BLaER1 treated with 17β-estradiol and CSF1 and Interleukin-3, amounts not matched to agents 10 nM and 100 nM (cell line): Measurements from ENCODE around the gene DDX42.
"Not testable (repeated sequence)": the region's sequence is repeated elsewhere in the genome, so short reads cannot be mapped to it uniquely, and the experiment has no call there.

Experiments used
- H3K27ac ChIP-seq, 11 experiments: shearing (Covaris generic); formaldehyde crosslinking; 2 replicates each; pipeline ENCODE4 v1.8.1; 2022
- H3K27me3 ChIP-seq, 11 experiments: shearing (Covaris generic); formaldehyde crosslinking; 2 replicates each; pipeline ENCODE4 v1.8.1; 2022
- H3K36me3 ChIP-seq, 11 experiments: shearing (Covaris generic); formaldehyde crosslinking; 2 replicates each; pipeline ENCODE4 v1.8.1; 2022
- H3K4me1 ChIP-seq, 10 experiments: shearing (Covaris generic); formaldehyde crosslinking; 2 replicates each; pipeline ENCODE4 v1.8.1; 2022
- H3K4me2 ChIP-seq, 11 experiments: shearing (Covaris generic); formaldehyde crosslinking; 2 replicates each; pipeline ENCODE4 v1.8.1; 2022
- H3K4me3 ChIP-seq, 10 experiments: shearing (Covaris generic); formaldehyde crosslinking; 2 replicates each; pipeline ENCODE4 v1.8.1; 2022
- H3K9ac ChIP-seq, 11 experiments: shearing (Covaris generic); formaldehyde crosslinking; 2 replicates each; pipeline ENCODE4 v1.8.1; 2022
- H3K9me3 ChIP-seq, 11 experiments: shearing (Covaris generic); formaldehyde crosslinking; replicated peaks in 1 of 11; 2 replicates each; pipeline ENCODE4 v1.8.1; 2022
- H4K20me1 ChIP-seq, 11 experiments: shearing (Covaris generic); formaldehyde crosslinking; 2 replicates each; pipeline ENCODE4 v1.8.1; 2022
- Cebpa-rat ChIP-seq, 11 experiments: shearing (Covaris generic); IDR thresholded peaks; 2 replicates each; pipeline ENCODE4 v1.8.1; 2022

DDX42 gene

DNA sequence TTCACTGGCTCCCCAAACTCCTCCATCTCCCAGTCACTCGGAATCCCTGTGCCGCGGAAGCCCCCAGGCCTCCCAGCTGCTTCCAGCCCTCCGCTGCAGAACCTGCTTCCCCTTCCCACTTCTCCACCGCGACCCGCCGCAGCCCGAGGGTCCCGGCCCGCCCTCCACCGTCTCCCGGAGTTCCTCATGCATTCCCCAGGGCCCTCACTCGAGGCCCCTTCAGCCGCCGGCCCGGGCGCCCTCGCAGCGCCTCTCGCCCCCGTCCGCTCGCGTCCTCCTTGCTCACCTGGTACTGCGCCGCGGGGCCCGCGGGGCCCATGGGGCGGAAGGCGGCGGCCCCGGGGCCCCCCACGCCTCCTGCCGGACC is 68.2 kb downstream of the DDX42 start:
- H3K27ac ChIP-seq, result peak overlapping the region; percentile 90 to 98 (median 96)
- H3K9me3 ChIP-seq, result no peaks in the 10 kb centered on the region
- peak overlapping the region; percentile 97 to 100 (median 99) for H3K4me2 ChIP-seq
- TF ChIP-seq Cebpa-rat (IDR thresholded peaks at IDR 0.05), result no peak
- H3K9ac ChIP-seq, result peak overlapping the region; percentile 93 to 99 (median 96)
- H3K27me3 ChIP-seq, result no peaks in the 10 kb centered on the region
- H3K36me3 ChIP-seq, result peaks cover 5 to 18% (median 13%) of the 10 kb centered on the region in 11 experiments
- peaks cover 53 to 67% (median 64%) of the 10 kb centered on the region in 10 experiments for H3K4me1 ChIP-seq
- H3K4me3 ChIP-seq, result peak overlapping the region; percentile 78 to 100 (median 95)
- peaks cover 39 to 53% (median 48%) of the 10 kb centered on the region in 11 experiments for H4K20me1 ChIP-seq

DNA sequence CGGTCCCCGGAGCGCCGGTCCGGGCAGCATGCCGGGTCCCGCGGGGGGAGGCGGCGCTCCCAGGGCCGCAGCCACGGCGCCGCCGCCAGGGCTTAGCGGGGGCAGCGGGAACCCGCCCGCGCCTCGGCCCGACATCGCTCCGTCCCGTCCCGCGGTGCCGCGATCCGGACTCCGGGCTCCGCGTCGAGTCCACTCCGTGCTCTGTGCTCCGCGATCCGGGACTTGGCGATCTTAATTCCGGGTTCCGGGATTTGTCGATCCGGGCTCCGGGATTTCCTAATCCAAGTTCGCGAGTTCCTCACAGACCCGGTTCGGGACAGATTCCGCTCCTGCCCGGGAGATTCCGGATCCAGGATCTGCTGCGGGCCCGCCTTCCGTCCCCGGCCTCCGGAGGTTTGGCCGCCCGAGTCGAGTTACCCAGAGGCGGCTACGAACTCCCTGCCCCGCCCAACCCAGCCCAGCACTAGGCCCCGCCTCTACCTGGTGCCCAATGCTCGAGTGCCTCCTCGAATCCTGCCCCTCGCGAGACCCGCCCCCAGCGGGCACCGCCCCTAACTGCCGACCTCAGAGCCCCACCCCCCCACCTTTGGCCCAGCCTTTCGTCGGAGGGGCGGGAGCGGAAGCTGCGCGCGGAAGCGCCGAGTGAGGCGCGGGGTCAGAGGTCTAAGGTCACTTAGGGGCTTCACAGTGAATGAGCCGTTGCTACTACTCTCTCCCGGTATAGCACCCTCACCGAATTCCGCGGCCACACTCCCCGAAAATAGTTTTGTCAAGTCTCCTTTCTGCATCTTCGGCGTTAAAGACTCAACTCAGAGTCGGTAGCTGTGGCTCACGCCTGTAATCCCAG is 68.8 kb downstream of the DDX42 start, which contains the start of gene SMARCD2:
SMARCD2 (minus strand) TSS at position 146 of the 847 bp plus-strand sequence; CDS start at position 135, 11 bp downstream.
- Histone ChIP-seq H3K9ac (peak within 1 kb of the TSS; percentile 93 to 99 (median 96)), H3K27me3 (no peaks in the 10 kb centered on the region), H3K27ac (peak within 1 kb of the TSS; percentile 90 to 98 (median 96)), H3K4me2 (peak within 1 kb of the TSS; percentile 97 to 100 (median 99)), H3K4me1 (peaks cover 48 to 60% (median 58%) of the 10 kb centered on the region in 10 experiments), H3K9me3 (peaks cover 0 to 3% (median 0%) of the 10 kb centered on the region in 11 experiments; a peak in 5 of 22 replicates), H3K4me3 (peak within 1 kb of the TSS; percentile 78 to 100 (median 95)), H4K20me1 (peaks cover 33 to 47% (median 42%) of the 10 kb centered on the region in 11 experiments), H3K36me3 (peaks cover 0 to 12% (median 7%) of the 10 kb centered on the region in 11 experiments; a peak in 17 of 22 replicates)
- TF ChIP-seq Cebpa-rat (IDR thresholded peaks at IDR 0.05), result no peak

DNA sequence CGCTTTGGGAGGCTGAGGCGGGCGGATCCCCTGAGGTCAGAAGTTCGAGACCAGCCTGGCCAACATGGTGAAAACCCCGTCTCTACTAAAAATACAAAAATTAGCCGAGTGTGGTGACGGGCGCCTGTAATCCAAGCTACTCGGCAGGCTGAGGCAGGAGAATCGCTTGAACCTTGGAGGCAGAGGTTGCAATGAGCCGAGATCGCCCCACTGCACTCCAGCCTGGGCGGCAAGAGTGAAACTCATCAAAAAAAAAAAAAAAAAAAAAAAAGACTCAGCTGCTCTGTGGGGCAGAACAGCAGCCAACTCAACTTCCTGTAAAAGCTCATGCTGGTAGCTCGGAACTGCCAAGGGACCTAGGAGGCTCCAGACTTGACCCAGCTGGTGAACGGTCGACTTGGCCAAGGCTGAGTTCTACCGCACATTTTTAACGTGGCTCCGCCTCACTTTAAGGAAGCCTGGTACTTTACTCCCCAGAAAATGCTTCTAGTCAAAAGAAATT is 69.5 kb downstream of the DDX42 start:
- not testable (repeated sequence) for H3K9me3 ChIP-seq, H3K27me3 ChIP-seq, H3K36me3 ChIP-seq
- Histone ChIP-seq H4K20me1 (peaks cover 26 to 40% (median 36%) of the 10 kb centered on the region in 11 experiments), H3K27ac (peak overlapping the region; percentile 90 to 98 (median 96)), H3K4me1 (peaks cover 41 to 54% (median 51%) of the 10 kb centered on the region in 10 experiments), H3K4me2 (peak overlapping the region; percentile 85 to 95 (median 89)), H3K9ac (peak overlapping the region; percentile 82 to 99 (median 95)), H3K4me3 (peak overlapping the region; percentile 78 to 100 (median 95))

DNA sequence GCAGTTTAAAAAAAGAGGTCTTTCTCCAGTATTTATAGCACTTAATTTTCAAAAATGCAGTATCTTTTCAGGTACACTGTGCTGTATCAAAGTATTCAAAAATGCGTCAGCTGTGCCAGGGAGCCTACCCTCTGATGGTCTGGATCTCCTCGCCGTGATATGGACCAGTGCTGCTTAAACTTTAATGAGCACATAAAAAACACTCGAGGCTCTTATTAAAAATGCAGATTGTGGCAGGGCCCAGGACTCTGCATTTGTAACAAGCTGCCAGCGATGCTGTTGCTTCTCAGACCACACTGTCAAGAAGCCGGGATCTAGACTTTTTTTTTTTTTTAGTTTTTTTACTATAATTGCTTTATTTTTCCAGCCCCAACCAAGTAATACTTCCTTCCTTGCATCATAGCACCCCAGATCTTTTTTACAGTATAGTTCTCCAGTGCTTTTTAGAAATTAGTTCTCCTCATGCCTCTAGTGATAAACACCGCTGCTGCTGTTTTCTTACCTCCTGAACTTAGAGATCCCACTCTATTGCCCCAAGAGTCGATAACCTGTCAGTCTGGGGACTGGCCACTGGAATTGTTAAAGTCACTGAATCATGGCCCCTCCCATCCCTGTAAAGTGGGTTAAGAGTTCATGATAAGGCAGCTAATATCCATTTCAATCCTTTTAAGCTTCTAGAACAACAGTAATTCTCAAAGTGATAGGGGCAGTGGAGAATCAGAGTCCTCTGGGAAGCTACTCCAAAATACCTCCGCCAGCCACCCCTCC is 70.1 kb downstream of the DDX42 start:
- Histone ChIP-seq H3K9ac (peak overlapping the region; percentile 82 to 99 (median 95); a peak in 21 of 22 replicates), H3K27ac (peak overlapping the region; percentile 90 to 98 (median 96); a peak in 21 of 22 replicates), H3K9me3 (peaks cover 6 to 15% (median 12%) of the 10 kb centered on the region in 11 experiments; a peak in 18 of 22 replicates), H3K36me3 (peaks cover 0 to 5% (median 0%) of the 10 kb centered on the region in 11 experiments; a peak in 2 of 22 replicates), H3K4me1 (peaks cover 34 to 47% (median 44%) of the 10 kb centered on the region in 10 experiments), H3K4me2 (peak overlapping the region; percentile 85 to 95 (median 89)), H3K4me3 (peak overlapping the region; percentile 78 to 100 (median 95); a peak in 19 of 20 replicates), H4K20me1 (peaks cover 20 to 34% (median 29%) of the 10 kb centered on the region in 11 experiments; a peak in 21 of 22 replicates), H3K27me3 (no peaks in the 10 kb centered on the region)
- TF ChIP-seq Cebpa-rat (IDR thresholded peaks at IDR 0.05), result no peak

DNA sequence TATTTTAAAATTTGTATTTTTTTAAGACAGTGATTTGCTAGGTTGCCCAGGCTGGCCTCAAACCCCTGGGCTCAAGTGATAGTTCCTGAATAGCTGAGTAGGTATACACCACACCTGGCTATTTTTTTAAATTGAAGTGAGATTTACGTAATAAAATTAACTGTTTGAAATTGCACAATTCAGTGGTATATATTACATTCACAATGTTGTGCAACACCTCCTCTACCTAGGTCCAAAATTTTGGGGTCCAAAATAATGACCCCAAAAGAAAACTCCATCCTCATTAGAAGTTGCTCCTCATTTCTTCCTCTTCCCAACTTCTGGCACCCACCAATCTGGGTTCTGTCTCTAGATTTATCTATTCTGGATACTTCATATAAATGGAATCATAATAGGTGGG is 71.5 kb downstream of the DDX42 start:
- peaks cover 0 to 4% (median 0%) of the 10 kb centered on the region in 11 experiments; a peak in 2 of 22 replicates for H3K36me3 ChIP-seq
- TF ChIP-seq Cebpa-rat (IDR thresholded peaks at IDR 0.05), result peak in 5 of 11 experiments; percentile 20 to 70 (median 47); a peak in 4 of 22 replicates
- peak overlapping the region in 4 of 11 experiments; percentile 93 to 98 (median 96); a peak in 3 of 22 replicates for H3K27ac ChIP-seq
- H4K20me1 ChIP-seq, result peaks cover 13 to 19% (median 16%) of the 10 kb centered on the region in 11 experiments; a peak in 18 of 22 replicates
- no peak overlapping the region for H3K9ac ChIP-seq
- H3K9me3 ChIP-seq, result peaks cover 6 to 21% (median 18%) of the 10 kb centered on the region in 11 experiments; a peak in 18 of 22 replicates
- peak overlapping the region in 4 of 11 experiments; percentile 87 to 95 (median 92); a peak in 7 of 22 replicates for H3K4me2 ChIP-seq
- H3K4me3 ChIP-seq, result no peak overlapping the region
- H3K4me1 ChIP-seq, result peaks cover 20 to 33% (median 30%) of the 10 kb centered on the region in 10 experiments
- no peaks in the 10 kb centered on the region for H3K27me3 ChIP-seq

DNA sequence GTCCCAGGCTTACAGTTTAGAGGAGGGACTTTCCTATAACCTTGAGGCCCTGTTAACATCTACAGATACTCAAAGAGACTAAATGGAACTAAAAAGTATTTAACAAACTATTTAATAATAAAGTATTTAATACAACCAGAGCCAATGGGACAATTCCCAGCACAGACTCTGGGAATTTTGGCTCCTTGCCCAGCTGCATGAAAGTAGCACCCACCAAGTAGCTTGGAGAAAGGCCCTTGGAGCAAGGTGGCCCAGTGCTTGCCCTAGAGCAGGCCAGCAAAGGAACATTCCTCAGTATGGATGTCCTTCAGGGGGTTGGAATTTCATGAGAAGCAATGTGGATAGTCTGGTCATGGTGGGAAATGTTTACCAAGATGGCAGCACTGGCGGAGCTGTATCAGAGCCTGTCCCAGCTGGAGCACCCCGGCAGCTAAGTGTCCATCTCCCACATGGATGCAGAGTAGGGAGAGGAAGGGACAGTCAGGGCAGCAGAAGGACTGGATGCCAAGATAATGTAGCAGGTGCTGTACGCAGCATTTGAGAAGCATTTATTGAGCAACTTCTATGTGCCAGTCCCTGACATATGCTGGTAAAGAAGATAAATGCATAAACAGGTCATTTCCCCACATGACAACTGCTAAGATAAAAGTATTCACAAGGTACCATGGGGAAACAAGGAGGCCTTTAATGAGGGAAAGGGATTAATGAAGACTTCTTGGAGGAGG is 73.7 kb downstream of the DDX42 start:
- H3K4me1 ChIP-seq, result peaks cover 11 to 25% (median 21%) of the 10 kb centered on the region in 10 experiments
- H3K4me2 ChIP-seq, result no peak overlapping the region
- H3K4me3 ChIP-seq, result no peak overlapping the region
- H4K20me1 ChIP-seq, result no peaks in the 10 kb centered on the region
- peaks cover 6 to 21% (median 18%) of the 10 kb centered on the region in 11 experiments; a peak in 18 of 22 replicates for H3K9me3 ChIP-seq
- H3K27ac ChIP-seq, result no peak overlapping the region
- H3K9ac ChIP-seq, result no peak overlapping the region
- no peak for TF ChIP-seq Cebpa-rat (IDR thresholded peaks at IDR 0.05)
- H3K36me3 ChIP-seq, result no peaks in the 10 kb centered on the region
- H3K27me3 ChIP-seq, result no peaks in the 10 kb centered on the region

DNA sequence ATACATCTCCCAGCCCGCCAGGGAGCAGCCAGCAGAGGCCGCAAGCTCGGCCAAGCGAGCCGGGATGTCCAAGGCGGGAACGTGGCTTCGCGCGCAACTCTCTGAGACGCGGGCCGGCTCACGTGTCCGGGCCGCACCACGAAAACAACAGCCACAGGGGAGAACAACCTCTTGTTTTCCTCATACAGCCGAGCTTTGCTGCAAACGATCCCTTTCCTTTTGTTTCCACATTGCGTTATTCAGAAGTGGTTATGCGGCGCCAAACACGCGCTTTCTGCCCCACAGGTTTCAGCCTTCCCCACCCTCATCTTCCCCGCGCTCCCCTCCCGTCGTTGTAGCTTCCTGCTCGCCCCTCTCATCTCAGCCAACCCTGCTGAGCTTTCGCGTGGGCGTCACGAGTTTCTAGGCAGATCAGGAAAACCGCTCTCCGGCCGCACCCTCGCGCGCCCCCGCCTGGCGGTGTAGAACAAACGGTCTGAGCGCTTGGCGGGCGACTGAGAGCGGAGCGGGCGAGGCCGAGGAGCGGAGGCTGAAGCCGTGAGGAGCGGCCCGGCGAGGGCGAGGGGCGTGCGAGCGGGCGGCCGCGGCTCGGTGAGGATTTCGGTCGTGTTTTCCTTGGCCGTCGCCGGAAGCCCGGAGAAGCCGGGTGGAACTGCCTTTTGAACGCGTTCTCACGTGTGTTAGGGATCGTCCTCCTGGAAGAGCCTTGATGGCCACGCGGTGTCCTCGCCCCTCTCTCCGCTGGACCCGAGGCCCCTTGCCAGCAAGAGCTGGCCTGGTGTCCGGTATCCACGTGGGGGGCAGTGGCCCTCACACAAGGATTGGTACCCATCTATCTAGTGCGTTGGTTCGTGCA is 75.1 kb downstream of the DDX42 start:
- Histone ChIP-seq H3K27me3 (no peaks in the 10 kb centered on the region), H4K20me1 (no peaks in the 10 kb centered on the region), H3K9ac (peak overlapping the region; percentile 60 to 81 (median 77); a peak in 21 of 22 replicates), H3K4me3 (peak overlapping the region in 4 of 10 experiments; percentile 4 to 39 (median 19); a peak in 4 of 20 replicates), H3K4me2 (peak overlapping the region in 10 of 11 experiments; percentile 3 to 47 (median 22); a peak in 12 of 22 replicates), H3K4me1 (peaks cover 8 to 20% (median 16%) of the 10 kb centered on the region in 10 experiments), H3K36me3 (no peaks in the 10 kb centered on the region), H3K9me3 (peaks cover 6 to 21% (median 18%) of the 10 kb centered on the region in 11 experiments; a peak in 18 of 22 replicates), H3K27ac (peak overlapping the region; percentile 48 to 85 (median 76); a peak in 20 of 22 replicates)
- no peak for TF ChIP-seq Cebpa-rat (IDR thresholded peaks at IDR 0.05)
